Endothelial cell (in vitro differentiated cells): Measurements from ENCODE around the gene PRR23E. TPM values are rescaled to one million over a fixed set of nuclear protein-coding genes. Genes with fewer than 3 reads are reported as not detected.

ENCODE experiments used
- DNase-seq: peaks from one replicate; pipeline ENCODE4 v3.0.0; 2021; ENCODE audit warnings: low spot score
- H3K27ac Mint-ChIP-seq: one replicate; pipeline ENCODE4 v1.8.0; 2021; ENCODE audit warnings: mixed read lengths, inconsistent platforms; ENCODE audit not compliant: unreplicated experiment
- H3K27me3 Mint-ChIP-seq: one replicate; pipeline ENCODE4 v1.8.0; 2021; ENCODE audit warnings: mild to moderate bottlenecking, moderate library complexity, mixed read lengths, inconsistent platforms; ENCODE audit not compliant: unreplicated experiment
- H3K36me3 Mint-ChIP-seq: one replicate; pipeline ENCODE4 v1.8.0; 2021; ENCODE audit warnings: mild to moderate bottlenecking, low read depth, mixed read lengths, inconsistent platforms; ENCODE audit not compliant: unreplicated experiment
- H3K4me1 Mint-ChIP-seq: one replicate; pipeline ENCODE4 v1.8.0; 2021; ENCODE audit warnings: mild to moderate bottlenecking, mixed read lengths, inconsistent platforms; ENCODE audit not compliant: unreplicated experiment
- H3K4me3 Mint-ChIP-seq: one replicate; pipeline ENCODE4 v1.8.0; 2021; ENCODE audit warnings: mild to moderate bottlenecking, mixed read lengths, inconsistent platforms; ENCODE audit not compliant: unreplicated experiment
- H3K9me3 Mint-ChIP-seq: one replicate; pipeline ENCODE4 v1.8.0; 2021; ENCODE audit warnings: mixed read lengths, inconsistent platforms; ENCODE audit not compliant: unreplicated experiment
- total RNA-seq: library from RNA; stranded (reverse); fragmentation: NEBNext Ultra II Directional; extraction: Animal tissue kit (Norgen Biotek cat#: 25700); gene quantifications from one replicate; pipeline ENCODE4 v1.2.1, GENCODE V29; 2021; ENCODE audit not compliant: unreplicated experiment
- TF ChIP-seq, protein P1 (sequence below): fragments of 200-600 bp; sonication (generic); IDR thresholded peaks from one replicate; pipeline ENCODE4 v1.5.0; 2021; ENCODE audit warnings: antibody characterized with exemption; ENCODE audit not compliant: unreplicated experiment

The PRR23E gene
- total RNA-seq, 1 donor from 2014 or later = not detected

DNA sequence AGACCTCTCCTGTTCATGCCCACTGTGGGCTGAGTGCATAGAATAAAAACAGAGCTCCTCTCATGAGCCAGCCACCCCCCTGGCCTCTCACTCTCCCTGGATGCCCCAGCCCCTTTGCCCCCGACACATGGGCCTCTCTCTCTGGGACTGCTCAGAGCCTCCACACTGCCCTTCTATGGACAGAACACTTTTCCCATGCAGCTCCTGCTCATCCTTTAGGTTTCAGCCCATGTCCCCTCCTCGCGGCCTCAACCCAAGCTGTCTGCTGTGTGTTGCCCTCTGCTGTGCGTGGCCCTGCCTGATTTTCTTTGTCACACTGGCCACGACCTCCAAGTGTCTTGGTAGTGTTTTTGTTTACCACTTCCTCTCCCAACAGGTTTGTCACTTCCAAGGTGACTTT is 20.7 kb upstream of the PRR23E start:
- no peaks in the 10 kb centered on the region for H3K36me3 Mint-ChIP-seq
- H3K27ac Mint-ChIP-seq = peak overlapping the region; percentile 19
- H3K9me3 Mint-ChIP-seq = no peaks in the 10 kb centered on the region
- peak overlapping the region; percentile 54 for H3K4me3 Mint-ChIP-seq
- peaks cover 11% of the 10 kb centered on the region for H3K27me3 Mint-ChIP-seq
- DNase-seq = no peak
- TF ChIP-seq, protein P1, sequence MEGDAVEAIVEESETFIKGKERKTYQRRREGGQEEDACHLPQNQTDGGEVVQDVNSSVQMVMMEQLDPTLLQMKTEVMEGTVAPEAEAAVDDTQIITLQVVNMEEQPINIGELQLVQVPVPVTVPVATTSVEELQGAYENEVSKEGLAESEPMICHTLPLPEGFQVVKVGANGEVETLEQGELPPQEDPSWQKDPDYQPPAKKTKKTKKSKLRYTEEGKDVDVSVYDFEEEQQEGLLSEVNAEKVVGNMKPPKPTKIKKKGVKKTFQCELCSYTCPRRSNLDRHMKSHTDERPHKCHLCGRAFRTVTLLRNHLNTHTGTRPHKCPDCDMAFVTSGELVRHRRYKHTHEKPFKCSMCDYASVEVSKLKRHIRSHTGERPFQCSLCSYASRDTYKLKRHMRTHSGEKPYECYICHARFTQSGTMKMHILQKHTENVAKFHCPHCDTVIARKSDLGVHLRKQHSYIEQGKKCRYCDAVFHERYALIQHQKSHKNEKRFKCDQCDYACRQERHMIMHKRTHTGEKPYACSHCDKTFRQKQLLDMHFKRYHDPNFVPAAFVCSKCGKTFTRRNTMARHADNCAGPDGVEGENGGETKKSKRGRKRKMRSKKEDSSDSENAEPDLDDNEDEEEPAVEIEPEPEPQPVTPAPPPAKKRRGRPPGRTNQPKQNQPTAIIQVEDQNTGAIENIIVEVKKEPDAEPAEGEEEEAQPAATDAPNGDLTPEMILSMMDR = no peak
- peaks cover 13% of the 10 kb centered on the region for H3K4me1 Mint-ChIP-seq

DNA sequence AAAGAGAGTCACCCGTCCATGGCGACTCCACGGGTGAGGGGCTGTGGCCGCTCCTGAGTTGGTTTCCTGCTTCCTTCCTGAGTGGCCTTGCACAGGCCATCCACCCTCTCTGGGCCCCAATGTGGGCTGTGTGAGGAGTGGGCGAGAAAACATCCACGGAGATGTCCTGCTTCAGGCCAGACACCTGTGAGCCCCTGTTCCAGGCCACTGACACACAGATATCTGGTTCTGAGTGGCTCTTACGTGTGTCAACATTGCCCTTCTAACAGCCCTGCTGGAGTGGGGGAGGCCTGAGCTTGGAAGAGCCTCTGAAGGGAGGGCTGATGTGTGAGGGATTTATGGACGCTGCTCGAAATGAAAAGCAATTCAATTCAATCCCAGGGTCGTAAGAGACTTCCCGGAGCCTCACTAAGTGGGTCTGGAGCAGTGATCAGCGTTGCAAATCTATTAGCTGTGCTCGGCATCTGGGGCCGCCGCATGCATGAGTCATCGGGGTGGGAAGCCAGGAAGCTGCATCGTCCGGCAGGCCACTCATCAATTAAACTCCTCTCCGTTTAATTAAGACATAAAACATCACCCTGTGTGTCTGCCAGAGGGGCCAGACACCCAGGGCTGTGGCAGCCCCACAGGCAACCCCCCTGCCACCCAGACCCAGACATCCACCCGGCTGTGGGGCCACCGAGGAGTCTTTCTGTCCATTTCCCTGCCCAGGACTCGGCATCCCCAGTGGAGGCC is 20.0 kb upstream of the PRR23E start:
- no peak overlapping the region for H3K4me3 Mint-ChIP-seq
- H3K9me3 Mint-ChIP-seq = no peaks in the 10 kb centered on the region
- H3K27me3 Mint-ChIP-seq = peaks cover 11% of the 10 kb centered on the region
- H3K4me1 Mint-ChIP-seq = peaks cover 13% of the 10 kb centered on the region
- TF ChIP-seq, protein P1 = no peak
- DNase-seq = no peak
- H3K27ac Mint-ChIP-seq = no peak overlapping the region
- H3K36me3 Mint-ChIP-seq = peaks cover 2% of the 10 kb centered on the region

DNA sequence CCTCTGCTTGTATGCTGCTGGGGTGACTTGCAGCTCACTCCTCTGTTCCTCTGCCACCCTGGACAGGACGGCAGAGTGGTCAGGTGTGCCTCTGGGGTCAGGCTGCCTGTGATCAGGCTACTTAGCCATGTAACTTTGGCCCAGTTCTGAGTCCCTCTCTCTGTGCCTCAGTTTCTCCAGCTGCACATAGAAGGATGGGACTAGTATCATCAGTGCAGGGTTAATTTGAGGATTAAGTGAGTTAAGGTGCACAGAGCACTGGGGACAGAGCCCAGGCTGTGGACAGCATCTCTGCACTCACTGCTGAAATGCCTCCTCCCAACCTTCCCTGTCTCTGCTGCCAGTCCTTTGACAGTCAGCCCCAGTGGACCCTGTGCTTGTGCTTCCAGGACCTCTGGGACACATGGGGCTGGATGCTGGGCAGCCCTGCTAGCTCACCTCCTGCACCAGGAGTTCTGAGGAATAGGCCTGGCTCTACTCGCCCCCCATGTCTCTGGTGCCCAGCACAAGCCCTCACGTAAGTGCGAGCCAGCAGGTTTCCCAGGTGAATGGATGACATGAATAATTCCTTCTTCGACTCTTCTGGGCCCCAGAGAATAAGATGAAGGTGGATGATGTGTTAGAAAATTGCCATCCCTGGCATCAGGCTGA is 19.3 kb upstream of the PRR23E start:
- Mint-ChIP-seq H3K4me1 (peaks cover 13% of the 10 kb centered on the region), H3K27me3 (peaks cover 11% of the 10 kb centered on the region), H3K9me3 (no peaks in the 10 kb centered on the region), H3K27ac (no peak overlapping the region), H3K4me3 (no peak overlapping the region), H3K36me3 (peaks cover 3% of the 10 kb centered on the region)
- DNase-seq = no peak
- TF ChIP-seq, protein P1 = no peak

DNA sequence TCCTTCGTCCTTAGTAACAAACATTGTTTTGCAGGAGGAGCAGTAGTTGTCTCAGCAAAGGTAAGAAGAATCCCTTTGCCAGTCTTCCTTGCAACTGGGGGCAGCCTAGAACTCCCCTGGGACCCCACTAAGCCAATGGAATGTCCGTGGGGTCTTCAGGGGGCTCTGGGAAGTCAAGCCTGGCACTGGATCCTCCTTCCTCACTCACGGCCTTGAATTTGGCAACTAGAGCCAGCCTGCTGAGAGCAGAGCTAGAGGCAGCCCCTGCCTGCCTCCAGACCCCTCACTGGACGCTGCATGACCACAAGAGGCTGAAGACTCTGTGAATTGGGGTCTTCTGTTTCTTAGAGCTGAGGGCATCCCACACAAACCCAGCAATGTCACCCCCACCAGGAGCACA is 18.6 kb upstream of the PRR23E start:
- no peak overlapping the region for H3K4me3 Mint-ChIP-seq
- peaks cover 11% of the 10 kb centered on the region for H3K27me3 Mint-ChIP-seq
- no peaks in the 10 kb centered on the region for H3K9me3 Mint-ChIP-seq
- TF ChIP-seq, protein P1 = no peak
- H3K4me1 Mint-ChIP-seq = peaks cover 13% of the 10 kb centered on the region
- H3K27ac Mint-ChIP-seq = no peak overlapping the region
- DNase-seq = no peak
- H3K36me3 Mint-ChIP-seq = peaks cover 3% of the 10 kb centered on the region

DNA sequence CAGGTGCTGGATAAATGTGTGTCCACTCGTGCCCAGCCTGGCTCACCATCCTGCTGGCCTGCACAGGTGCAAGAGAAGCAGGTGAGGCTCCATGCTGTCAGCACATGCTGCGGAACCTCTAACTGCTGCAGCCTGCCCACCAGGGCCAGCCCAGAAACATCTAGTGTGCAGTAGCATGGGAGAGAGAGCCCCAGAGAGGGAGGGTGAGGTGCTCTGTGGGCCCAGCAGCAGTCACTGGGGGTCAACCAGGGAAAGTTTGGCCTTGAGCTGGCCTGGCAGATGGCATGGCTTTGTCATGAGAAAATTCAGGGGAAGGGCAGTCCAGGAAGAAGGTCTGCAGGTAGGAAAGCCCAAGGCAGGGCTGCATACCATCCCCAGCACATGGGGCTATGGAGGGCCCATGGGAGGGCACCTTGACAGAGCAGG is 18.2 kb upstream of the PRR23E start:
- Mint-ChIP-seq H3K9me3 (no peaks in the 10 kb centered on the region), H3K27me3 (peaks cover 11% of the 10 kb centered on the region), H3K36me3 (peaks cover 3% of the 10 kb centered on the region), H3K27ac (no peak overlapping the region), H3K4me3 (no peak overlapping the region), H3K4me1 (peaks cover 13% of the 10 kb centered on the region)
- TF ChIP-seq, protein P1 = no peak
- DNase-seq = no peak
